GM18498 (cell line): ENCODE measurements around the gene STK10.

Experiments
- ATAC-seq: cut with Tn5 transposase; IDR thresholded peaks from one replicate; pipeline ENCODE4 v1.9.1; 2021; ENCODE audit warnings: mild to moderate bottlenecking, moderate library complexity; ENCODE audit not compliant: unreplicated experiment

STK10 gene

GRCh38 chr5:172111852-172112225, 76.2 kb downstream of the STK10 start:
- no peak for ATAC-seq

- ATAC-seq = peak; percentile 81
Observed at GRCh38 chr5:172110921-172111851, 76.8 kb downstream of the STK10 start.

GRCh38 chr5:172110260-172110815, 77.7 kb downstream of the STK10 start:
- ATAC-seq = no peak

GRCh38 chr5:172109749-172110148, 78.3 kb downstream of the STK10 start:
- no peak for ATAC-seq

- ATAC-seq = no peak
Observed at GRCh38 chr5:172107571-172107970, 80.5 kb downstream of the STK10 start.

- ATAC-seq = no peak
Observed at GRCh38 chr5:172106511-172107356, 81.3 kb downstream of the STK10 start.

- ATAC-seq = no peak
Observed at GRCh38 chr5:172105811-172106210, 82.2 kb downstream of the STK10 start.

- ATAC-seq = no peak
Observed at GRCh38 chr5:172104801-172105701, 83.0 kb downstream of the STK10 start.

- ATAC-seq = no peak
Observed at GRCh38 chr5:172104021-172104420, 84.0 kb downstream of the STK10 start.

- no peak for ATAC-seq
Observed at GRCh38 chr5:172102913-172103626, 85.0 kb downstream of the STK10 start.

GRCh38 chr5:172102218-172102870, 85.7 kb downstream of the STK10 start:
- no peak for ATAC-seq

- ATAC-seq = no peak
Observed at GRCh38 chr5:172101547-172102217, 86.3 kb downstream of the STK10 start.

GRCh38 chr5:172098883-172099282, 89.1 kb downstream of the STK10 start:
- ATAC-seq = no peak

- no peak for ATAC-seq
Observed at GRCh38 chr5:172098046-172098445, 90.0 kb downstream of the STK10 start.

GRCh38 chr5:172097356-172097755, 90.7 kb downstream of the STK10 start:
- no peak for ATAC-seq

GRCh38 chr5:172096207-172096940, 91.7 kb downstream of the STK10 start:
- ATAC-seq = no peak

- no peak for ATAC-seq
Observed at GRCh38 chr5:172095368-172096206, 92.4 kb downstream of the STK10 start.
